ENCODE data around the gene SIPA1L2. TPM values are rescaled to one million over a fixed set of nuclear protein-coding genes. Genes with fewer than 3 reads are reported as not detected.

SIPA1L2 gene
- total RNA-seq, 1 donor from 2014 or later: 14.5 TPM

- no peak for TF ChIP-seq CTCF (IDR thresholded peaks at IDR 0.05)
- Mint-ChIP-seq H3K36me3 (ENCODE audit: unreplicated experiment) (peaks cover 2% of the 10 kb centered on the region), H3K9me3 (ENCODE audit: unreplicated experiment) (no peaks in the 10 kb centered on the region), H3K27ac (ENCODE audit: unreplicated experiment) (no peak overlapping the region), H3K4me3 (ENCODE audit: unreplicated experiment) (no peak overlapping the region), H3K27me3 (ENCODE audit: unreplicated experiment) (peaks cover 6% of the 10 kb centered on the region), H3K4me1 (ENCODE audit: unreplicated experiment) (peaks cover 2% of the 10 kb centered on the region)
- DNase-seq (ENCODE audit: extremely low spot score, unreplicated experiment): no peak
Observed at GRCh38 chr1:232673256-232673655, 43.3 kb upstream of the SIPA1L2 start.

- peaks cover 2% of the 10 kb centered on the region for H3K4me1 Mint-ChIP-seq (ENCODE audit: unreplicated experiment)
- TF ChIP-seq CTCF (IDR thresholded peaks at IDR 0.05): no peak
- peaks cover 2% of the 10 kb centered on the region for H3K36me3 Mint-ChIP-seq (ENCODE audit: unreplicated experiment)
- no peaks in the 10 kb centered on the region for H3K9me3 Mint-ChIP-seq (ENCODE audit: unreplicated experiment)
- H3K27ac Mint-ChIP-seq (ENCODE audit: unreplicated experiment): no peak overlapping the region
- H3K27me3 Mint-ChIP-seq (ENCODE audit: unreplicated experiment): peaks cover 6% of the 10 kb centered on the region
- no peak for DNase-seq (ENCODE audit: extremely low spot score, unreplicated experiment)
- H3K4me3 Mint-ChIP-seq (ENCODE audit: unreplicated experiment): no peak overlapping the region
Observed at GRCh38 chr1:232669981-232670747, 40.2 kb upstream of the SIPA1L2 start.

- Mint-ChIP-seq H3K4me1 (ENCODE audit: unreplicated experiment) (peaks cover 2% of the 10 kb centered on the region), H3K36me3 (ENCODE audit: unreplicated experiment) (no peaks in the 10 kb centered on the region), H3K4me3 (ENCODE audit: unreplicated experiment) (no peak overlapping the region), H3K27me3 (ENCODE audit: unreplicated experiment) (peaks cover 3% of the 10 kb centered on the region), H3K27ac (ENCODE audit: unreplicated experiment) (no peak overlapping the region), H3K9me3 (ENCODE audit: unreplicated experiment) (no peaks in the 10 kb centered on the region)
- DNase-seq (ENCODE audit: extremely low spot score, unreplicated experiment): no peak
- no peak for TF ChIP-seq CTCF (IDR thresholded peaks at IDR 0.05)
Observed at GRCh38 chr1:232667778-232668165, 37.8 kb upstream of the SIPA1L2 start.

- no peak for DNase-seq (ENCODE audit: extremely low spot score, unreplicated experiment)
- Mint-ChIP-seq H3K36me3 (ENCODE audit: unreplicated experiment) (no peaks in the 10 kb centered on the region), H3K27me3 (ENCODE audit: unreplicated experiment) (peaks cover 3% of the 10 kb centered on the region), H3K9me3 (ENCODE audit: unreplicated experiment) (no peaks in the 10 kb centered on the region), H3K27ac (ENCODE audit: unreplicated experiment) (no peak overlapping the region), H3K4me1 (ENCODE audit: unreplicated experiment) (peaks cover 2% of the 10 kb centered on the region), H3K4me3 (ENCODE audit: unreplicated experiment) (no peak overlapping the region)
- TF ChIP-seq CTCF (IDR thresholded peaks at IDR 0.05): no peak
Observed at GRCh38 chr1:232667094-232667777, 37.3 kb upstream of the SIPA1L2 start.

Measured in osteocyte (in vitro differentiated cells).